ENCODE data around the gene FTO. TPM values are rescaled to one million over a fixed set of nuclear protein-coding genes. Genes with fewer than 3 reads are reported as not detected.

The FTO gene
- total RNA-seq, 4 donors from 2014 or later, result 29.0 to 64.1 (median 48.1) TPM

- no peak overlapping the region for H3K27ac ChIP-seq
Measured at GRCh38 chr16:53945996-53946395, 242.0 kb downstream of the FTO start.

GRCh38 chr16:53946746-53947386 is 242.9 kb downstream of the FTO start:
- H3K4me1 ChIP-seq, result peaks cover 0 to 6% (median 0%) of the 10 kb centered on the region in 3 donors
- H3K4me3 ChIP-seq, result no peak overlapping the region
- no peaks in the 10 kb centered on the region for H3K36me3 ChIP-seq
- no peaks in the 10 kb centered on the region for H3K27me3 ChIP-seq
- no peak overlapping the region for H3K27ac ChIP-seq
- no peak for TF ChIP-seq CTCF (IDR thresholded peaks at IDR 0.05)
- no peak for TF ChIP-seq POLR2A (IDR thresholded peaks at IDR 0.05)
- DNase-seq, result no peak
- no peaks in the 10 kb centered on the region for H3K9me3 ChIP-seq
- intact Hi-C loops (cut with DNase I), result no loop called here
- WGBS, 2 donors, result 83 to 93% methylated on average over 4 of the region's 5 CpGs

More at GRCh38 chr16:53945996-53946395, 242.0 kb downstream of the FTO start:
- Histone ChIP-seq H3K4me1 (peaks cover 0 to 6% (median 0%) of the 10 kb centered on the region in 3 donors), H3K9me3 (no peaks in the 10 kb centered on the region), H3K27me3 (no peaks in the 10 kb centered on the region), H3K36me3 (peaks cover 0 to 7% (median 0%) of the 10 kb centered on the region in 3 donors), H3K4me3 (no peak overlapping the region)
- 61% methylated on average over 2 of the region's 2 CpGs for WGBS, 2 donors
- TF ChIP-seq CTCF (IDR thresholded peaks at IDR 0.05) (peak; percentile 64 to 87 (median 76)), POLR2A (IDR thresholded peaks at IDR 0.05) (no peak)
- intact Hi-C loops (cut with DNase I), result no loop called here
- no peak for DNase-seq

- 85% methylated on average over 7 of the region's 7 CpGs for WGBS, 2 donors
- DNase-seq, result no peak
- TF ChIP-seq POLR2A (IDR thresholded peaks at IDR 0.05) (no peak), CTCF (IDR thresholded peaks at IDR 0.05) (no peak)
- intact Hi-C loops (cut with DNase I), result no loop called here
- no peaks in the 10 kb centered on the region for H3K36me3 ChIP-seq
- H3K27ac ChIP-seq, result no peak overlapping the region
- H3K4me1 ChIP-seq, result peaks cover 0 to 13% (median 8%) of the 10 kb centered on the region in 3 donors
- H3K27me3 ChIP-seq, result no peaks in the 10 kb centered on the region
- H3K4me3 ChIP-seq, result no peak overlapping the region
- H3K9me3 ChIP-seq, result no peaks in the 10 kb centered on the region
Measured at GRCh38 chr16:53947642-53948041, 243.7 kb downstream of the FTO start.

GRCh38 chr16:53948326-53948725 is 244.4 kb downstream of the FTO start:
- Histone ChIP-seq H3K27me3 (no peaks in the 10 kb centered on the region), H3K4me3 (no peak overlapping the region), H3K9me3 (no peaks in the 10 kb centered on the region), H3K4me1 (peaks cover 0 to 17% (median 8%) of the 10 kb centered on the region in 3 donors), H3K27ac (no peak overlapping the region), H3K36me3 (no peaks in the 10 kb centered on the region)
- WGBS, 2 donors, result 96 to 97% methylated on average over 4 of the region's 4 CpGs
- TF ChIP-seq CTCF (IDR thresholded peaks at IDR 0.05) (no peak), POLR2A (IDR thresholded peaks at IDR 0.05) (no peak)
- intact Hi-C loops (cut with DNase I), result no loop called here
- no peak for DNase-seq

GRCh38 chr16:53948734-53949430 is 244.9 kb downstream of the FTO start:
- Histone ChIP-seq H3K27me3 (no peaks in the 10 kb centered on the region), H3K36me3 (no peaks in the 10 kb centered on the region), H3K27ac (no peak overlapping the region), H3K4me1 (peaks cover 0 to 17% (median 8%) of the 10 kb centered on the region in 3 donors), H3K9me3 (no peaks in the 10 kb centered on the region), H3K4me3 (no peak overlapping the region)
- intact Hi-C loops (cut with DNase I), result no loop called here
- DNase-seq, result no peak
- 91 to 96% methylated on average over 3 of the region's 3 CpGs for WGBS, 2 donors
- no peak for TF ChIP-seq CTCF (IDR thresholded peaks at IDR 0.05)
- no peak for TF ChIP-seq POLR2A (IDR thresholded peaks at IDR 0.05)

All from esophagus squamous epithelium (tissue), 5 donors.